Adrenal gland (tissue), 12 donors: ENCODE measurements around the gene RSU1. TPM values are rescaled to one million over a fixed set of nuclear protein-coding genes. Genes with fewer than 3 reads are reported as not detected.

Source experiments
- DNase-seq, 7 donors: peaks; one replicate each; pipeline ENCODE4 v3.0.0-alpha.2; 2019 to 2020
- H3K27ac ChIP-seq, 5 donors: fragments of 200-600 bp; sonication (generic) in 4 of 5; 1 replicate in 3 of 5; 2 replicates in 2 of 5; pipeline versions ENCODE4 v1.5.1 to v1.8.0; 2016 to 2020; ENCODE audit warnings: mild to moderate bottlenecking in 1 of 5
- H3K27me3 ChIP-seq: fragments of 200-600 bp; 2 replicates; pipeline ENCODE4 v1.8.0; 2021
- H3K36me3 ChIP-seq, 2 donors: fragments of 200-600 bp; replicated peaks in 1 of 2; 1 replicate in 1 of 2; 2 replicates in 1 of 2; pipeline versions ENCODE4 v1.5.1 to v1.8.0; 2018 to 2022
- H3K4me1 ChIP-seq, 2 donors: fragments of 200-600 bp; replicated peaks in 1 of 2; 1 replicate in 1 of 2; 2 replicates in 1 of 2; pipeline versions ENCODE4 v1.5.1 to v1.8.0; 2018 to 2021
- H3K4me3 ChIP-seq, 4 donors: fragments of 200-600 bp; sonication (generic) in 3 of 4; one replicate each; pipeline ENCODE4 v1.5.1; 2016 to 2018
- H3K9me3 ChIP-seq, 3 donors: fragments of 200-600 bp; sonication (generic) in 1 of 3; replicated peaks in 1 of 3; 1 replicate in 2 of 3; 2 replicates in 1 of 3; pipeline versions ENCODE4 v1.5.1 to v1.8.0; 2016 to 2021
- POLR2A ChIP-seq, 2 donors: fragments of 450-650 bp; IDR thresholded peaks; one replicate each; pipeline ENCODE4 v1.6.1; 2017; ENCODE audit warnings: antibody characterized with exemption in 2 of 2, mild to moderate bottlenecking in 2 of 2, moderate library complexity in 1 of 2
- WGBS, 4 donors: extraction: QIAGEN DNeasy Blood & Tissue Kit in 2 of 4; methylation state at CpG; one replicate each; pipeline versions ENCODE4 v1.1.5 to v1.1.7; 2013 to 2017; 5-methylcytosine and 5-hydroxymethylcytosine counted together
- intact Hi-C, 2 donors: fragments of 100-400 bp; cut with DNase I; formaldehyde crosslinking; loops; one replicate each; pipeline versions ENCODE4 v1.14.1 to v1.15.0; 2022 to 2023
- polyA plus RNA-seq, 3 donors: library from polyadenylated mRNA; stranded (reverse); fragments of 200-250 nt in 2 of 3; fragments of 350-450 nt in 1 of 3; fragmentation: Illumina TruSeq in 1 of 3; extraction: RNeasy Lipid Tissue Mini Kit (QIAGEN cat#74804) in 1 of 3; gene quantifications; one replicate each; pipeline ENCODE4 v1.2.3, GENCODE V29; 2013 to 2014
- total RNA-seq, 9 donors: library from RNA; depleted of rRNA in 4 of 9; stranded (reverse); fragments of >200 nt in 4 of 9; fragments of 120-200 nt in 1 of 9; fragmentation: NEBNext Ultra II Directional in 1 of 9; extraction: Animal tissue kit (Norgen Biotek cat#: 25700) in 1 of 9; gene quantifications; one replicate each; pipeline versions ENCODE4 v1.1.0 to v1.2.4, GENCODE V29; 2013 to 2023
- TF ChIP-seq, protein P1 (sequence below), 6 experiments: fragments of 450-650 bp in 4 of 6; fragments of 200-600 bp in 2 of 6; sonication (generic) in 1 of 6; IDR thresholded peaks; 1 replicate in 5 of 6; 2 replicates in 1 of 6; pipeline versions ENCODE4 v1.5.1 to v1.8.0; 2016 to 2021; ENCODE audit warnings: antibody characterized with exemption in 6 of 6, mild to moderate bottlenecking in 2 of 6, moderate library complexity in 1 of 6
- donor health status: healthy with polysubstance abuse.
- donor health status: Bipolar disorder and iron deficiency.
- donor health status: DM: yes; HTN: yes; CAD: no.
- donor health status: DM: no; HTN: no; CAD: no.
- donor health status: DM: no; HTN: no; CAD: no.
- donor health status: DM: yes; HTN: yes; CAD: no.

RSU1 gene
- total and polyA plus RNA-seq, 12 donors = 15.6 to 96.8 (median 41.7) TPM

GRCh38 chr10:16735671-16736070, 81.6 kb downstream of the RSU1 start:
- Histone ChIP-seq H3K9me3 (no peaks in the 10 kb centered on the region), H3K36me3 (no peaks in the 10 kb centered on the region), H3K4me1 (no peaks in the 10 kb centered on the region), H3K27me3 (no peaks in the 10 kb centered on the region), H3K27ac (no peak overlapping the region), H3K4me3 (no peak overlapping the region)
- WGBS, 4 donors = 91 to 98% (median 95%) methylated on average over 3 of the region's 3 CpGs
- intact Hi-C loops = no loop called here
- no peak for TF ChIP-seq POLR2A (IDR thresholded peaks at IDR 0.05)
- TF ChIP-seq, protein P1, sequence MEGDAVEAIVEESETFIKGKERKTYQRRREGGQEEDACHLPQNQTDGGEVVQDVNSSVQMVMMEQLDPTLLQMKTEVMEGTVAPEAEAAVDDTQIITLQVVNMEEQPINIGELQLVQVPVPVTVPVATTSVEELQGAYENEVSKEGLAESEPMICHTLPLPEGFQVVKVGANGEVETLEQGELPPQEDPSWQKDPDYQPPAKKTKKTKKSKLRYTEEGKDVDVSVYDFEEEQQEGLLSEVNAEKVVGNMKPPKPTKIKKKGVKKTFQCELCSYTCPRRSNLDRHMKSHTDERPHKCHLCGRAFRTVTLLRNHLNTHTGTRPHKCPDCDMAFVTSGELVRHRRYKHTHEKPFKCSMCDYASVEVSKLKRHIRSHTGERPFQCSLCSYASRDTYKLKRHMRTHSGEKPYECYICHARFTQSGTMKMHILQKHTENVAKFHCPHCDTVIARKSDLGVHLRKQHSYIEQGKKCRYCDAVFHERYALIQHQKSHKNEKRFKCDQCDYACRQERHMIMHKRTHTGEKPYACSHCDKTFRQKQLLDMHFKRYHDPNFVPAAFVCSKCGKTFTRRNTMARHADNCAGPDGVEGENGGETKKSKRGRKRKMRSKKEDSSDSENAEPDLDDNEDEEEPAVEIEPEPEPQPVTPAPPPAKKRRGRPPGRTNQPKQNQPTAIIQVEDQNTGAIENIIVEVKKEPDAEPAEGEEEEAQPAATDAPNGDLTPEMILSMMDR (IDR thresholded peaks at IDR 0.05) = no peak
- no peak for DNase-seq

GRCh38 chr10:16732376-16732775, 84.8 kb downstream of the RSU1 start:
- Histone ChIP-seq H3K4me1 (no peaks in the 10 kb centered on the region), H3K4me3 (no peak overlapping the region), H3K27ac (no peak overlapping the region), H3K36me3 (no peaks in the 10 kb centered on the region), H3K27me3 (no peaks in the 10 kb centered on the region), H3K9me3 (no peaks in the 10 kb centered on the region)
- no peak for DNase-seq
- TF ChIP-seq POLR2A (IDR thresholded peaks at IDR 0.05) = no peak
- TF ChIP-seq, protein P1 (IDR thresholded peaks at IDR 0.05) = no peak
- intact Hi-C loops = no loop called here

DNA sequence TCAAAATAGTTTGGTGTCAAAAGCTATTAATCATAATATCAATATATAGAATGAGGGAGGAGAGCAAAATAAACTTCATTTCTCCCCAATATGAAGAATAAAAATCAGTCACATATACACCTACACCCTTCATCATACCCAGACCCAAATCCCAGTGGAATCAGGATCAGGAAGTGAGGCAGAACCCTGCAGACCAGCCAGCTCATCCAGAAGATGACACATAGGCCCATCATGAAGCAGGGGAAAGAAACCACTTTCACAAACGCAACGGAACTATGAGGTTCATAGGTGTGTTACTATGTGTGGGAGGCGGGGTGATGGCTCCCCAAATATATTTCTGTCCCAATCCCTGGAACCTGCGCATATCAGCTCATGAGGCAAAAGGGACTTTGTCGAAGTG, 89.0 kb downstream of the RSU1 start:
- no peak overlapping the region for H3K4me3 ChIP-seq
- H3K4me1 ChIP-seq = no peaks in the 10 kb centered on the region
- no peak for DNase-seq
- intact Hi-C loops = no loop called here
- H3K27ac ChIP-seq = no peak overlapping the region
- TF ChIP-seq, protein P1 (IDR thresholded peaks at IDR 0.05) = no peak
- TF ChIP-seq POLR2A (IDR thresholded peaks at IDR 0.05) = no peak
- WGBS, 4 donors = 95 to 99% (median 95%) methylated on average over 5 of the region's 5 CpGs
- H3K9me3 ChIP-seq = no peaks in the 10 kb centered on the region
- H3K27me3 ChIP-seq = no peaks in the 10 kb centered on the region
- H3K36me3 ChIP-seq = no peaks in the 10 kb centered on the region

- no peaks in the 10 kb centered on the region for H3K36me3 ChIP-seq
- WGBS, 4 donors = 93 to 97% (median 96%) methylated on average over 8 of the region's 8 CpGs
These were observed 89.6 kb downstream of the RSU1 start for GRCh38 chr10:16727666-16728065.

More at GRCh38 chr10:16727666-16728065, 89.6 kb downstream of the RSU1 start:
- TF ChIP-seq POLR2A (IDR thresholded peaks at IDR 0.05) = no peak
- TF ChIP-seq, protein P1 (IDR thresholded peaks at IDR 0.05) = no peak
- Histone ChIP-seq H3K27ac (no peak overlapping the region), H3K4me1 (no peaks in the 10 kb centered on the region), H3K27me3 (no peaks in the 10 kb centered on the region), H3K9me3 (no peaks in the 10 kb centered on the region), H3K4me3 (no peak overlapping the region)
- intact Hi-C loops = no loop called here
- no peak for DNase-seq
